GM23338 (cell line): ENCODE measurements around the gene PPP1CC. TPM values are rescaled to one million over a fixed set of nuclear protein-coding genes. Genes with fewer than 3 reads are reported as not detected.

ENCODE experiments used
- ATAC-seq: fragments of 200-7000 bp; cut with Tn5 transposase; 3 replicates; pipeline ENCODE4 v1.9.1; 2020
- DNase-seq: peaks from one replicate; pipeline ENCODE4 v3.0.0-alpha.2; 2015; ENCODE audit warnings: low spot score
- H2AFZ ChIP-seq: fragments of 200-600 bp; sonication (generic); 2 replicates; pipeline ENCODE4 v1.8.0; 2016; ENCODE audit warnings: antibody characterized with exemption, mild to moderate bottlenecking, moderate library complexity
- H3F3A ChIP-seq: fragments of 200-600 bp; sonication (generic); replicated peaks from 2 replicates; pipeline ENCODE4 v1.8.0; 2017; ENCODE audit warnings: antibody characterized with exemption, mixed run types, low read depth
- H3K27ac ChIP-seq: fragments of 200-600 bp; sonication (generic); 2 replicates; pipeline ENCODE4 v1.6.1; 2016; ENCODE audit warnings: low read depth
- H3K27me3 ChIP-seq: fragments of 200-600 bp; sonication (generic); 2 replicates; pipeline ENCODE4 v1.8.0; 2016; ENCODE audit warnings: mild to moderate bottlenecking, mixed run types, moderate library complexity; ENCODE audit not compliant: insufficient read depth
- H3K36me3 ChIP-seq: fragments of 200-600 bp; sonication (generic); 2 replicates; pipeline ENCODE4 v1.8.0; 2016; ENCODE audit warnings: mild to moderate bottlenecking; ENCODE audit not compliant: insufficient read depth
- H3K4me1 ChIP-seq: fragments of 200-600 bp; sonication (generic); 2 replicates; pipeline ENCODE4 v1.8.0; 2016; ENCODE audit warnings: mild to moderate bottlenecking, moderate library complexity; ENCODE audit not compliant: insufficient read depth
- H3K4me2 ChIP-seq: fragments of 200-600 bp; sonication (generic); 2 replicates; pipeline ENCODE4 v1.7.1; 2017; ENCODE audit warnings: mixed run types
- H3K4me3 ChIP-seq: fragments of 200-600 bp; sonication (generic); 2 replicates; pipeline ENCODE4 v1.6.1; 2016; ENCODE audit warnings: mixed run types
- H3K79me2 ChIP-seq: fragments of 200-600 bp; sonication (generic); replicated peaks from 2 replicates; pipeline ENCODE4 v1.8.0; 2017; ENCODE audit warnings: mild to moderate bottlenecking; ENCODE audit not compliant: insufficient read depth
- H3K9me2 ChIP-seq: fragments of 200-600 bp; sonication (generic); 2 replicates; pipeline ENCODE4 v1.8.0; 2017; ENCODE audit not compliant: insufficient read depth
- H4K20me1 ChIP-seq: fragments of 200-600 bp; sonication (generic); replicated peaks from 2 replicates; pipeline ENCODE4 v1.8.0; 2017; ENCODE audit warnings: mild to moderate bottlenecking; ENCODE audit not compliant: insufficient read depth
- H3K27ac Mint-ChIP-seq: 2 replicates; pipeline ENCODE4 v1.8.0; 2020; ENCODE audit warnings: inconsistent platforms, mild to moderate bottlenecking, moderate library complexity, mixed read lengths
- H3K27me3 Mint-ChIP-seq: 3 replicates; pipeline ENCODE4 v1.8.0; 2022; ENCODE audit warnings: low read depth, mild to moderate bottlenecking, moderate library complexity, mixed read lengths, inconsistent platforms; ENCODE audit not compliant: insufficient read depth, poor library complexity
- H3K36me3 Mint-ChIP-seq: 3 replicates; pipeline ENCODE4 v1.8.0; 2021; ENCODE audit warnings: low read depth, mild to moderate bottlenecking, inconsistent platforms, moderate library complexity, mixed read lengths
- H3K4me1 Mint-ChIP-seq: 3 replicates; pipeline ENCODE4 v1.8.0; 2020; ENCODE audit warnings: mild to moderate bottlenecking, inconsistent platforms, mixed read lengths
- H3K4me3 Mint-ChIP-seq: 3 replicates; pipeline ENCODE4 v1.8.0; 2021; ENCODE audit warnings: moderate library complexity, mild to moderate bottlenecking, inconsistent platforms, mixed read lengths
- H3K9me3 Mint-ChIP-seq: 3 replicates; pipeline ENCODE4 v1.8.0; 2020; ENCODE audit warnings: moderate library complexity, mild to moderate bottlenecking, inconsistent platforms, mixed read lengths
- CREB1 ChIP-seq: fragments of 250-450 bp; sonication (Bioruptor Pico); IDR thresholded peaks from 2 replicates; pipeline ENCODE4 v1.5.0; 2020; ENCODE audit warnings: low read depth, mild to moderate bottlenecking, moderate library complexity
- EZH2 ChIP-seq: fragments of 200-600 bp; sonication (generic); IDR thresholded peaks from one replicate; pipeline ENCODE4 v1.8.0; 2017; ENCODE audit warnings: antibody characterized with exemption, mild to moderate bottlenecking, low read depth; ENCODE audit not compliant: unreplicated experiment
- EZH2phosphoT487 ChIP-seq: fragments of 200-600 bp; sonication (generic); IDR thresholded peaks from one replicate; pipeline ENCODE4 v1.8.1; 2018; ENCODE audit warnings: antibody characterized with exemption; ENCODE audit not compliant: unreplicated experiment
- JUNB ChIP-seq: IDR thresholded peaks from one replicate; pipeline ENCODE4 v1.6.1; 2016; ENCODE audit warnings: antibody characterized with exemption; ENCODE audit not compliant: unreplicated experiment
- NANOG ChIP-seq: IDR thresholded peaks from 2 replicates; pipeline ENCODE4 v1.6.1; 2016; ENCODE audit warnings: antibody characterized with exemption, borderline replicate concordance
- POLR2AphosphoS5 ChIP-seq: IDR thresholded peaks from 2 replicates; pipeline ENCODE4 v1.6.1; 2016; ENCODE audit warnings: antibody characterized with exemption, low read depth
- STAT1 ChIP-seq: IDR thresholded peaks from one replicate; pipeline ENCODE4 v1.6.1; 2016; ENCODE audit warnings: antibody characterized with exemption; ENCODE audit not compliant: unreplicated experiment
- ZNF114 ChIP-seq: fragments of 250-450 bp; sonication (Bioruptor Pico); IDR thresholded peaks from 2 replicates; pipeline ENCODE4 v1.5.0; 2020; ENCODE audit warnings: mild to moderate bottlenecking, moderate library complexity
- ZNF331 ChIP-seq: fragments of 250-450 bp; sonication (Bioruptor Pico); IDR thresholded peaks from 2 replicates; pipeline ENCODE4 v1.5.0; 2020; ENCODE audit warnings: low read depth, mild to moderate bottlenecking, moderate library complexity
- polyA plus RNA-seq: library from polyadenylated mRNA; unstranded; fragments of >200 nt; fragmentation: Nextera tagmentation; extraction: Ambion mirVana; gene quantifications from 2 replicates; pipeline ENCODE4 v1.2.1, GENCODE V29; 2016
- total RNA-seq: library from RNA; depleted of rRNA; stranded (reverse); fragments of >200 nt; shearing (Covaris generic); gene quantifications from 2 replicates; pipeline ENCODE4 v1.2.3, GENCODE V29; 2014
- TF ChIP-seq, protein P1 (sequence below): IDR thresholded peaks from 2 replicates; pipeline ENCODE4 v1.6.1; 2016; ENCODE audit warnings: antibody characterized with exemption
- TF ChIP-seq, protein P2 (sequence below): IDR thresholded peaks from one replicate; pipeline ENCODE4 v1.6.1; 2018; ENCODE audit warnings: antibody characterized with exemption; ENCODE audit not compliant: unreplicated experiment
- TF ChIP-seq, protein P3 (sequence below), 2 experiments: fragments of 200-600 bp in 1 of 2; sonication (generic) in 1 of 2; conservative IDR thresholded peaks; 2 replicates each; pipeline versions ENCODE4 v1.5.1 to v1.6.1; 2016 to 2017; ENCODE audit warnings: antibody characterized with exemption in 2 of 2, low read depth in 2 of 2, mild to moderate bottlenecking in 2 of 2, moderate library complexity in 1 of 2

The PPP1CC gene
- total and polyA plus RNA-seq, 2 experiments from 2014 or later: 276 to 501 TPM

DNA sequence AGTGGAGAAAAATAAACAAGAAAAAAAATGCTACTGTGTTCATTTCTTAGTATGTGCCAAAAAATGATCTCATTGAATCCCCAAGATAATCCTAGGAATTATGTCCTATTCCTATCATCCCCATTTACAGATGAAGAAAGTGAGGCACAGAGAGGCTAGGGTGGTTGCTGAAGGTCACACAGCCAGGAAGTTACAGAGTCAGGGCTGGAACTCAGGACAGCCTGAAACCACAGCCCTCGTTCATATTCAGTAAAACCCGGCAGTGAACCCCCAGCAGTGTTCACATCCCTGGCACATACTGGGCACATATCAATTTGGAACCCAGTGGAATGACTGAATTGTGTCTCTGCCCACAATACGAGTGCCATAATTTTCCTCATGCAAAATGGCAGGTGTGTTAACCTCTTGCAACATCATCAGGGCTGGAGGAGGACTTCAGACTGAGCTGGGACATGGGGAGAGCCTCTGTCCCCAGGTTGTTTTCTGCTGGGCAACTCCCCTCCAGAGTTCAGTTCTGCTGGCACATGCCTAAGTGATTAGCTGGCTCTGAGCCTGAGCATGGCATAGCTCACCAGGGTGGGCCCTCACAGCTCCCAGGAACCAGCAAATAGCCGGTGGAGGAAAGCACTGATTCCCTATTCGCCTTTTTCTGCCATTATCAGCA, 2.0 kb upstream of the PPP1CC start:
- Histone ChIP-seq H3K79me2 (peaks cover 46% of the 10 kb centered on the region), H3K4me1 (peaks cover 17% of the 10 kb centered on the region; the same call in 1 of the 2 replicates), H4K20me1 (peaks cover 24% of the 10 kb centered on the region), H3K9me2 (no peaks in the 10 kb centered on the region), H3K27me3 (no peaks in the 10 kb centered on the region), H3F3A (no peaks in the 10 kb centered on the region), H3K4me3 (peak overlapping the region; percentile 74; the same call in 1 of the 2 replicates), H3K4me2 (0 out of 2 replicates have a peak overlapping the region, but pooled peaks have one; percentile 91), H3K36me3 (no peaks in the 10 kb centered on the region), H3K27ac (no peak overlapping the region), H2AFZ (no peak overlapping the region)
- Mint-ChIP-seq H3K36me3 (peaks cover 18% of the 10 kb centered on the region), H3K4me1 (peaks cover 15% of the 10 kb centered on the region), H3K27ac (no peak overlapping the region), H3K9me3 (no peaks in the 10 kb centered on the region), H3K4me3 (peak overlapping the region; percentile 99; the same call in 2 of the 3 replicates), H3K27me3 (peaks cover 11% of the 10 kb centered on the region)
- no peak for DNase-seq
- ATAC-seq: no peak
- TF ChIP-seq EZH2 (no peak), CREB1 (CRISPR knock-in tag) (no peak), NANOG (no peak), EZH2phosphoT487 (no peak), STAT1 (no peak), JUNB (no peak), POLR2AphosphoS5 (no peak), ZNF114 (CRISPR knock-in tag) (no peak), ZNF331 (CRISPR knock-in tag) (no peak)
- TF ChIP-seq, protein P1, sequence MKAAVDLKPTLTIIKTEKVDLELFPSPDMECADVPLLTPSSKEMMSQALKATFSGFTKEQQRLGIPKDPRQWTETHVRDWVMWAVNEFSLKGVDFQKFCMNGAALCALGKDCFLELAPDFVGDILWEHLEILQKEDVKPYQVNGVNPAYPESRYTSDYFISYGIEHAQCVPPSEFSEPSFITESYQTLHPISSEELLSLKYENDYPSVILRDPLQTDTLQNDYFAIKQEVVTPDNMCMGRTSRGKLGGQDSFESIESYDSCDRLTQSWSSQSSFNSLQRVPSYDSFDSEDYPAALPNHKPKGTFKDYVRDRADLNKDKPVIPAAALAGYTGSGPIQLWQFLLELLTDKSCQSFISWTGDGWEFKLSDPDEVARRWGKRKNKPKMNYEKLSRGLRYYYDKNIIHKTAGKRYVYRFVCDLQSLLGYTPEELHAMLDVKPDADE: no peak
- TF ChIP-seq, protein P2, sequence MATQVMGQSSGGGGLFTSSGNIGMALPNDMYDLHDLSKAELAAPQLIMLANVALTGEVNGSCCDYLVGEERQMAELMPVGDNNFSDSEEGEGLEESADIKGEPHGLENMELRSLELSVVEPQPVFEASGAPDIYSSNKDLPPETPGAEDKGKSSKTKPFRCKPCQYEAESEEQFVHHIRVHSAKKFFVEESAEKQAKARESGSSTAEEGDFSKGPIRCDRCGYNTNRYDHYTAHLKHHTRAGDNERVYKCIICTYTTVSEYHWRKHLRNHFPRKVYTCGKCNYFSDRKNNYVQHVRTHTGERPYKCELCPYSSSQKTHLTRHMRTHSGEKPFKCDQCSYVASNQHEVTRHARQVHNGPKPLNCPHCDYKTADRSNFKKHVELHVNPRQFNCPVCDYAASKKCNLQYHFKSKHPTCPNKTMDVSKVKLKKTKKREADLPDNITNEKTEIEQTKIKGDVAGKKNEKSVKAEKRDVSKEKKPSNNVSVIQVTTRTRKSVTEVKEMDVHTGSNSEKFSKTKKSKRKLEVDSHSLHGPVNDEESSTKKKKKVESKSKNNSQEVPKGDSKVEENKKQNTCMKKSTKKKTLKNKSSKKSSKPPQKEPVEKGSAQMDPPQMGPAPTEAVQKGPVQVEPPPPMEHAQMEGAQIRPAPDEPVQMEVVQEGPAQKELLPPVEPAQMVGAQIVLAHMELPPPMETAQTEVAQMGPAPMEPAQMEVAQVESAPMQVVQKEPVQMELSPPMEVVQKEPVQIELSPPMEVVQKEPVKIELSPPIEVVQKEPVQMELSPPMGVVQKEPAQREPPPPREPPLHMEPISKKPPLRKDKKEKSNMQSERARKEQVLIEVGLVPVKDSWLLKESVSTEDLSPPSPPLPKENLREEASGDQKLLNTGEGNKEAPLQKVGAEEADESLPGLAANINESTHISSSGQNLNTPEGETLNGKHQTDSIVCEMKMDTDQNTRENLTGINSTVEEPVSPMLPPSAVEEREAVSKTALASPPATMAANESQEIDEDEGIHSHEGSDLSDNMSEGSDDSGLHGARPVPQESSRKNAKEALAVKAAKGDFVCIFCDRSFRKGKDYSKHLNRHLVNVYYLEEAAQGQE: no peak
- TF ChIP-seq, protein P3, sequence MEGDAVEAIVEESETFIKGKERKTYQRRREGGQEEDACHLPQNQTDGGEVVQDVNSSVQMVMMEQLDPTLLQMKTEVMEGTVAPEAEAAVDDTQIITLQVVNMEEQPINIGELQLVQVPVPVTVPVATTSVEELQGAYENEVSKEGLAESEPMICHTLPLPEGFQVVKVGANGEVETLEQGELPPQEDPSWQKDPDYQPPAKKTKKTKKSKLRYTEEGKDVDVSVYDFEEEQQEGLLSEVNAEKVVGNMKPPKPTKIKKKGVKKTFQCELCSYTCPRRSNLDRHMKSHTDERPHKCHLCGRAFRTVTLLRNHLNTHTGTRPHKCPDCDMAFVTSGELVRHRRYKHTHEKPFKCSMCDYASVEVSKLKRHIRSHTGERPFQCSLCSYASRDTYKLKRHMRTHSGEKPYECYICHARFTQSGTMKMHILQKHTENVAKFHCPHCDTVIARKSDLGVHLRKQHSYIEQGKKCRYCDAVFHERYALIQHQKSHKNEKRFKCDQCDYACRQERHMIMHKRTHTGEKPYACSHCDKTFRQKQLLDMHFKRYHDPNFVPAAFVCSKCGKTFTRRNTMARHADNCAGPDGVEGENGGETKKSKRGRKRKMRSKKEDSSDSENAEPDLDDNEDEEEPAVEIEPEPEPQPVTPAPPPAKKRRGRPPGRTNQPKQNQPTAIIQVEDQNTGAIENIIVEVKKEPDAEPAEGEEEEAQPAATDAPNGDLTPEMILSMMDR (conservative IDR thresholded peaks at IDR 0.05; ENCODE audit: low read depth in 2 of 2): no peak
